NCI-H226 (cell line): ENCODE results near the gene DYNC2LI1.

Source experiments
- DNase-seq: peaks from one replicate; pipeline ENCODE4 v3.0.0-alpha.2; 2015

Gene DYNC2LI1

DNA sequence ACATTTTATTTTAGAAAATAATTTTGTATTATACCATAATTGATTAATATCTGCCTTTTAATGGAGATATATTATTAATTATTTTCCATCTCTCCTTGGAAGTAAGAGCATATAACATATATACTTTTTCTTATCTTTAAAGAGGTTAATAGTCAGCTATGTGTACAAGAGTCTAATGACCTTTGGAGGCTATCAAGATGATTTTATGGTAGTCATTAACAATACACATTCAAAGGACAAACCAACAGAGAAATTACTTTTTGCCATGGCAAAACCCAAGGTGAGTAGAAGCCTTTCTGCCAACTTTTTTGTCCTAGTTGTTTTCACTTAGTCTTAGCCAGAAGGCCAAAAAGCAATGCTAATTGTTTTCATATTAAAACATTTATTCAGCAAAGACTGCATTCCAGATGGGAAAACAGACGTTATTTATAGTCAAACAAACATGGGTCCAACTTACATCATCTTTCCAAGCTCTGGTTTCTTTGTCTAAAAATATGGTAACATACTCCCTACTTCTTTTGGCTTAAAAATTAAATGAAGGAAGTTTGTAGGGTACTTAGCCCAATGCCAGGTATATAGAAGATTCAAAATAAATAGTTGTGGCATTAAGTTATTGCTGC lies 9.6 kb upstream of the DYNC2LI1 start:
- DNase-seq, result no peak

DNA sequence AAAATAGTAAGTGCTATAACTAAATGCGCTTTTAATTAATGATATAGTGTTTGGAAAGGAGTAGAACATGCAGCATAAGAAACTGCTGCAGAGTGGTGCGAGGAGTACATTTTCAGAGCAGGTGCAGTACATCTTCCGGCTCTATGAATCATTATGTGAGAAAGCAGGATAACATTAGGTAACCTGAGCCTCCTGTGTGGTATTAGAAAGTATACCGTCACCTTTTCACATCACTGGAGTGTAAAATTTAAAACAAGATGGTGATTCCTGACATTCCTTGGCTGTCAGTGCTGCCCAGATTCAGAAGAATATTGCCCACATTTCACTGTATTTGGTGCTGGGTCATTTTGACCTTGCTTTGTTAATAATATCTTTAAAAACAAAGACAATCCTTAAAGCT lies 7.8 kb upstream of the DYNC2LI1 start:
- no peak for DNase-seq

DNA sequence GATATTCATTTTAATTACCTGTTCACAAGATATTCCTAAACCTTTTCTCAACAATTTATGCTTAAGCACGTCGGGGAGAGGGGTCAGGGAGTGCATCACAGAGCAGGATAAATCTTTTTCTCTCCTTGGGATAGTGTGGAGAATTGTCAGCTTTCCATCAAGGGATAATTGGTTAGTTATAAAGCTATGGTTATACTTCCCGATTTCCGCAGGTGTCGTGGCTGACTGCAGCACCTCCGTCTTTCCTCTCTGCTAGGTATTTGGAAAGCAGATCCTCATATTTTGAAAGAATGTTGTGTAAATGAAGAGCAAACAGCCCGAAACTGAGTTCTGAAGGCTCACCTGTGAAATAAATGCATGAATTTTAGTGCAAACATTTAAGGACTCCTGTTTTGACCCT lies 778 bp downstream of the DYNC2LI1 start:
- DNase-seq, result no peak

- no peak for DNase-seq
These were observed 2.5 kb downstream of the DYNC2LI1 start for GRCh38 chr2:43776324-43776723.

GRCh38 chr2:43777306-43777926 lies 3.6 kb downstream of the DYNC2LI1 start:
- DNase-seq, result no peak

DNA sequence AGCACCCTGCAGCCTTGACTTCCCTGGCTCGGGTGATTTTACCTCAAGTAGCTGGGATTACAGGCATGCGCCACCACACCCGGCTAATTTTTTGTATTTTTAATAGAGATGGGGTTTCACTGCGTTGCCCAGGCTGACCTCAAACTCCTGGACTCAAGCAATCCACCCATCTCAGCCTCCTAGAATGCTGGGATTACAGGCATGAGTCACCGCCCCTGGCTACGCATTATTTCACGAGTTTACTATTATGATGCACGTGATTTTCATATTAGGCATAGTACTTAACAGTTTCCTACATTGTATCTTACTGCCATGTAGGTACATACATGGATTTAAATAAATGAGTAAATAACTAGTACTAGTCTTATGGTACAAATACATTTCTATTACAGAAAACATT lies 4.4 kb downstream of the DYNC2LI1 start:
- DNase-seq, result no peak

DNA sequence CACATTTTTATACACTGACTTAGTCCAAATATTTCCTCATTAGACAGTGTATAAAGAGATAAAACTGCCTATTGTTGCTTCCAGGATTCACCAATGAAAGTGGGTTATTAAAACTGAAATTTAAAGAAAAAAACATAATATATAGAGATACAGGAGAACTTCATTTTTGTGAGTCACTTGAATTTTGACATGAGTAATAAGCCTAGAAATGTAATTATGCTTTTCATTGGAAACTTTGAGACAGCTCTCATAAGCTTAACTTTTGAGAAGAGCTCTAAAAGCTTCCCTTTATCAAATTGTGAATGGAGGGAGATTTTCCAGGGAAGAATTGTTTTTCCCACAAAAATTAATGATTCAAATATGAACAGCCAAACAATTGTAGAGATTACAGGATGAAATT lies 14.1 kb downstream of the DYNC2LI1 start:
- DNase-seq, result no peak

DNA sequence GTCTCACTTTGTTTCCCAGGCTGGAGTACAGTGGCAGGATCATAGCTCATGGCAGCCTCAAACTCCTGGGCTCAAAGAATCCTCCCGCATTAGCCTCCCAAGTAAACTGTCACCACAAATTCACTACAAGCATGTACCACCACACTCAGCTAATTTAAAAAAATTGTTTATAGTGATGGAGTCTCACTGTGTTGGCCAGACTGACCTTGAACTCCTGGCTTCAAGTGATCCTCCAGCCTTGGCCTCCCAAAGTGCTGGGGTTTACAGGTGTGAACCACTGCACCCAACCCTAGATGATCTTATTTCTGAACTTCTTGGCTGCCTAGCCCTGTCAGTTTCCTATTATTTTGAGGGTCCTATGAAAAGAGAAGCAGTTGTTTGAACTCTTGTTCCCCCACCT lies 14.8 kb downstream of the DYNC2LI1 start:
- DNase-seq, result no peak

DNA sequence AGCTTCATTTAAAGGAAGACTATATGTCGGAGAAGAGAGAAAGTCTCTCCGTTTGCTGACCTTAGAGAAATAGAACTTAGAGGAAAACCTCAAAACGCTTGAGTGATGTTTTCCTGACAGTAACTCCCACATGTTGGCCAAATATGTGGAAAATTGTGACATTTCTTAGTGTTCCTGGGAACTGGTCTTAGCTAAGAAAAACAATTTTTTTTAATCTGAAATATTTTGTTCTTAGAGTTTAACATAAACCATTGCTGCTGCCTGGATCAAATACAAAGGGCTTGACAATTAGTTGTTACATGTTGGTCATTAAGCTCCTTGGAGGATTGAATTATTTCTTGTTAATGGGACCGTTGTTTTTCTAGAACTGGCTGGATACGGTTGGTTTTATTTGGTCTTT lies 16.3 kb downstream of the DYNC2LI1 start:
- no peak for DNase-seq

DNA sequence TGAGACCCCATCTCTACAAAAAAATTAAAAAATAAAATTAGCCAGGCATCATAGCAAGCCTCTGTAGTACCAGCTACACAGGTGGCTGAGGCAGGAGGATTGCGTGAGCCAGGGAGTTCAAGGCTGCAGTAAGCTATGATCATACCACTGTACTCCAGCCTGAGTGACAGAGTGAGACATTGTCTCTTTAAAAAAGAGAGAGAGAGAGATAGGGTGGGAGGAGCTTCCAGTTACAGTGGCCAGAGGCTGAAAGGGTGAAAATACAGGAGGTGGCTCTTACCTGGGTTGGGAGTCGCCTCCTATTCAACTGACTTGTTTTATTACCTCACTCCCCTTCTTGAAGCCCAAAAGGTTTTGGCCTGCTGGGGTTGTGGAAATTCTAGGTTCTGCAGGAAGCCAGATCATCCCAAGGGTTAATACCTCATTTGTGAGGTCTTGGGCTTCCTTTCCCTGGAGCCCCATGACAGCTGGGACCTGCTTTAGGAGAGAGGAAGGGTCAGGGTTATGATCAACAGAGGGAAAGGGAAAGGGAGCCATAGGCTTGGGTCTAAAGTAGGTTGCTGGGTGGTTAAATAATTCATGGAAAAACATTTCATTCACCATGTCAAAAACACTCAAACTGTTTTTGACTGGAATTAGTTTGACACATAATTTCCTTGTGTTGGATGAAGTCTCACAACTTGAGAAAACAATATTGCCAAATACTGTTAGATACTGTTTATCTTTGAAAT lies 17.4 kb downstream of the DYNC2LI1 start:
- no peak for DNase-seq

DNA sequence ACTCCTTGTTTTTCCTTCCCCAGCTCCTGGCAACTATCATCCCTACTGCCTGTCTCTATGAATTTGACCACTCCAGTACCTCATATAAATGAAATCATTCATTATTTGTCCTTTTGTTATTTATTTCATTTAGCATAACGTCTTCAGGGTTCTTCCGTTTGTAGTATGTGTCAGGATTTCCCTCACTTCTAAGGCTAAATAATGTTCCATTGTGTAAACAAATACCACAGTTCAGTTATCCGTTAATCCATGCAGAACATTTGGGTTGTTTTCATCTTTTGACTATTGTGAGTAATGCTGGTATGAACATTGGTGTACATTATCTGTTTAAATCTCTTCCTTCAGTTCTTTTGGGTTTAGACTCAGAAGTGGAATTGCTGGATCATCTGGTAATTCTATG lies 18.8 kb downstream of the DYNC2LI1 start:
- no peak for DNase-seq

- DNase-seq, result no peak
These were observed 21.1 kb downstream of the DYNC2LI1 start for GRCh38 chr2:43794956-43795355.

GRCh38 chr2:43796206-43796605 lies 22.4 kb downstream of the DYNC2LI1 start:
- DNase-seq, result no peak

GRCh38 chr2:43798300-43798699 lies 24.5 kb downstream of the DYNC2LI1 start:
- no peak for DNase-seq

- no peak for DNase-seq
These were observed 27.1 kb downstream of the DYNC2LI1 start for GRCh38 chr2:43800894-43801293.

- no peak for DNase-seq
These were observed 28.3 kb downstream of the DYNC2LI1 start for GRCh38 chr2:43802135-43802534.

DNA sequence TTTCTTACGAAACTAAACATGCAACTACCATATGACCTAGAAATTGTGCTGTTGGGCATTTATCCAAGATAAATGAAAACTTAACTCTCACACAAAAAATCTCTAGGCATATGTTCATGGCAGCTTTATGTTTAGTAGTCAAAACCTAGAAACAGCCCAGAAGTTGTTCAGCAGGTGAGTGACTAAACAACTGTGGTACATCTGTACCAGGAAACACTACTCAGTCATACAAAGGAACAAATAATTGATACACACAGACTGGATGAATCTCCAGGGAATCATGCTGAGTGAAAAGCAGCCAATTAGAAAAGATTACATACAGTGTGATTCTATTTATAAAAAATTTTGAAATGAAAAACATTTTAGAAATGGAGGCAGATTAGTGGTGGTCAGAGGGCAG lies 29.3 kb downstream of the DYNC2LI1 start:
- no peak for DNase-seq

- no peak for DNase-seq
These were observed 32.8 kb downstream of the DYNC2LI1 start for GRCh38 chr2:43806719-43807031.

- no peak for DNase-seq
These were observed 36.6 kb downstream of the DYNC2LI1 start for GRCh38 chr2:43810452-43810851.

DNA sequence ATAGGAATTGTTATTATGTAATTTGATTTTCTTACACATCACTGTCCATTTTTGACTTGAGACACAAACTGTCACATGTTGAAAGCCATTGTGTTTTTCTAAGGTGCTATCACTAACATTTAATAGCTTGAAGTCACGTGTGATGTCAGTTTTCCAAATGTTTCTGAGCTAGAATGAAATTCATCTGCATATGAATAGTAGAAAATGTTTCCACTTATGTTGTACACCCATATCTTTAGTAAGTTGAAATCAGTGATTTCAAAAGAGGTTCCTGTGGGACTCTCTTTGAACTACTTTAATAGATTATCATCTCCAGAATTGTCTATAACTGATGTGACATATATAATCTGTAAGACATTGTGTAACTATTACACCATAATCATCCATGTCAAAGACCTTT lies 37.0 kb downstream of the DYNC2LI1 start:
- DNase-seq, result no peak

GRCh38 chr2:43812006-43812405 lies 38.2 kb downstream of the DYNC2LI1 start:
- DNase-seq, result no peak

DNA sequence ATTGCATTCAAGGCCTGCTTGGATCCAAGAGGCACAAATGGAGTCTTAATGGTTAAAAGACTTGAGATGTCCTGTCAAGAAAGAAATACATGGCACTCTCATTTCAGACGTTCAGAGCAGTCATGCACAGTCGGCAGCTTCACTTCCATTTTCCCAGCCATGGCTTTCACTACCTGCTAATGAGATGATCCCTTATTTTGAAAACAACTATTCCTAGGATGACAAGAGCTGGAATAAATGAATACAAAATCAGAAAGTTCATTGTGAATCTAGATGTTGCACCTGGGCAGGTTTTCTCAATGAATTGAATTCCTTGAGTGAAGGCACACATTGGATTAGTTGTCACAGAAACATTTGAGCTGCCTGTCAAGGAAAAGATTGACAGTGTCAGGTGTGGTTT lies 39.1 kb downstream of the DYNC2LI1 start:
- no peak for DNase-seq

DNA sequence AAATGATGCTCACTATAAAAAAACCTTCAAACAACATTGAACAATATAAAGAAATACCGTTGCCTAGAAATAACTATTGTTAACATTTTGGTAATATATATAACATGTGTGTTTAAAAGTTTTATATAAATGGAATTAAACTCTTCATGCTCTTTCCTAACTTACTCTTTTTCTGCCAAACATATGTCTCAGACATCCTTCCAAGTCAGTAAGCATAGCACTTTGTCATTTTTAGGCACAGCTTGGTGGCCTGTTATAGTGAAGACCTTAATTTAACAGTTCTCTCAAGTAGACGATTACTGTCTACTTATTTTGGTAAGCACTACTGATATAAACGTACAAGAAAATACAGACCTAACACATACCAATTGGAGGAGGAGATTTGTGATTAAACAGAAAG lies 40.9 kb downstream of the DYNC2LI1 start:
- no peak for DNase-seq

DNA sequence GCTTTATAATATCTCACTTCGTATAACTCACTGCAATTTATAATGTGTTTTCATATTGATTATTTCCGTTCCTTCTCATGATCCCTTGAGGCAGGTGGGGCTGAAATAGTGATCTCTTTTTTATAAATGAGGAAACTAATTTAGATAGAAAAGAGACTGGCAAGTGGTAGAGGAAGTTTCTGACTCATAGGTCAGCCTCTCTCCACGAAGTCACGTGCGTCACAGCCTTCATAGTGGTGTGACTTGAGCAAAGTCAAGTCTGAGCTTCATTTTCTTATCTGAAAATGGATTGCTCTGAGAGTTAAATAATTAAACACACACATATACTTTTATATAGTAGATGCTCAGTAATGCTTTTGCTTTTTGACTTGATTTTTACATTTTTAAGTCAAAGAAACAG lies 44.9 kb downstream of the DYNC2LI1 start:
- DNase-seq, result no peak
